Astrocyte (in vitro differentiated cells and primary cell): ENCODE results near the gene PDSS2.

ENCODE experiments used
- EZH2 ChIP-seq: IDR thresholded peaks from 2 replicates; pipeline ENCODE4 v1.6.1; 2012; ENCODE audit warnings: mild to moderate bottlenecking, low read length, inconsistent platforms; ENCODE audit not compliant: insufficient read depth
- TF ChIP-seq, protein P1 (sequence below): IDR thresholded peaks from 2 replicates; pipeline ENCODE4 v1.5.1; 2011; ENCODE audit warnings: low read depth, mild to moderate bottlenecking, inconsistent platforms, low read length, moderate library complexity; ENCODE audit not compliant: insufficient read depth

DNA sequence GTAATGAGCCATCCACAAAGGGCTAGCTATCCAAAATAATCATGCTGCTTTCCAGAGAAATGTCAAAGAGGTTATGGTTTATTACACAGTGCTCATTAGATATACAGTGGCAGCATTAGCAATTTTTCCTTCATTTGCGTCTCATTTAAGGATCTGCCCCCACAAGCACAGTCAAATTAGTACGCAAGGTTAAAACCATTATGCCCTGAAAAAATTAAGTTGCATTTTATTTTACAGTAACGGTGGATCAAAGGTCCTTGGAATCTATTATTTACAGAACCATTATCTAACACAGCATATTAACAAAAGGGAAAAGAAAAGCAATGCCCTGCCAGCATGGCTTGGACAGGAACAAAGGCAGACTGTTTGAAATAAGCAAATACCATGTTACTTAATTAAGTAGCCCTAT is 144.8 kb downstream of the PDSS2 start:
- TF ChIP-seq, protein P1, sequence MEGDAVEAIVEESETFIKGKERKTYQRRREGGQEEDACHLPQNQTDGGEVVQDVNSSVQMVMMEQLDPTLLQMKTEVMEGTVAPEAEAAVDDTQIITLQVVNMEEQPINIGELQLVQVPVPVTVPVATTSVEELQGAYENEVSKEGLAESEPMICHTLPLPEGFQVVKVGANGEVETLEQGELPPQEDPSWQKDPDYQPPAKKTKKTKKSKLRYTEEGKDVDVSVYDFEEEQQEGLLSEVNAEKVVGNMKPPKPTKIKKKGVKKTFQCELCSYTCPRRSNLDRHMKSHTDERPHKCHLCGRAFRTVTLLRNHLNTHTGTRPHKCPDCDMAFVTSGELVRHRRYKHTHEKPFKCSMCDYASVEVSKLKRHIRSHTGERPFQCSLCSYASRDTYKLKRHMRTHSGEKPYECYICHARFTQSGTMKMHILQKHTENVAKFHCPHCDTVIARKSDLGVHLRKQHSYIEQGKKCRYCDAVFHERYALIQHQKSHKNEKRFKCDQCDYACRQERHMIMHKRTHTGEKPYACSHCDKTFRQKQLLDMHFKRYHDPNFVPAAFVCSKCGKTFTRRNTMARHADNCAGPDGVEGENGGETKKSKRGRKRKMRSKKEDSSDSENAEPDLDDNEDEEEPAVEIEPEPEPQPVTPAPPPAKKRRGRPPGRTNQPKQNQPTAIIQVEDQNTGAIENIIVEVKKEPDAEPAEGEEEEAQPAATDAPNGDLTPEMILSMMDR: no peak
- no peak for TF ChIP-seq EZH2
